ENCODE results near the gene ARFIP2. TPM values are rescaled to one million over a fixed set of nuclear protein-coding genes. Genes with fewer than 3 reads are reported as not detected.

The ARFIP2 gene
- total and polyA plus RNA-seq, 4 donors, result 16.2 to 42.0 (median 23.8) TPM

DNA sequence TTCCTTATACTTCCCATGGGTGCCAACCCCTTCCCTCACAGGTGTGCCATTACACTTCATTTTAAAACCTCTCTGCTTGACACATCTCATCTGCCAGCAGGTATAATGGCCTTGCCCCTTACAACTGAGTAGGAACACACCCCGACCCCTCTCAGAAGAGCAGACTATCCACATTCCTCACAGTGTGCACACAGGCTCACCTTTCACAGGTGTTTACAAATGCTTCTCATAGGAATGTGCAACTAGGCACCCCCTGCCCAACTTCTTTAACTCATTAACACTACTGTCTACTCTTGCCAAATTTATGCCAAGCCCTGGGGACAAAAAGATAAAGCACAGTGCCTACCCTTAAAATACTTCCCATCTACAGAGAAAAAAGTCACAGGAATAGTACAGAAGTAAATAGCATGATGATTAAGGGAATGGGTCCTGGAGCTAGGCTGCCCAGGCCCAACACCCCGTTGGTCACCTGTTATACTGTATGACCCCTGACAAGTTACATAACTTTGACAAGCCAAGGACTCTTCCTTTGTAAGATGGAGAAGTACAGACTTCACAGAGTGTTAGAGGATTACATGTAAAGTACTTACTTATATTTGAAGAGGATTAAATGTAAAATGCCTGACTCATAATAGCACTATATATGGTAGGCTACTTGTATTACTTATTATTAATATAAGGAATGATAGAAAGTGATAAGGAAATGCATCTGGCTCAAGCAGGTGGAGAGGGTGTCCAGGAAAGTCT is 22.6 kb downstream of the ARFIP2 start:
- Histone ChIP-seq H3K4me3 (ENCODE audit: low read depth in 1 of 3, low read length in 3 of 3) (no peak overlapping the region), H3K36me3 (ENCODE audit: control insufficient read depth in 4 of 4, insufficient read depth in 3 of 4, low read depth in 1 of 4, low read length in 3 of 4) (peaks cover 10 to 54% (median 19%) of the 10 kb centered on the region in 4 donors), H3K27ac (ENCODE audit: low read depth in 1 of 2, low read length in 2 of 2) (no peak overlapping the region), H3K9ac (ENCODE audit: low read depth in 1 of 2, low read length in 2 of 2) (no peak overlapping the region), H3K4me1 (ENCODE audit: control insufficient read depth in 4 of 4, insufficient read depth in 4 of 4, low read length in 3 of 4) (no peaks in the 10 kb centered on the region), H3K27me3 (ENCODE audit: control insufficient read depth in 4 of 4, insufficient read depth in 4 of 4, low read length in 3 of 4) (no peaks in the 10 kb centered on the region), H3K9me3 (ENCODE audit: control insufficient read depth in 4 of 4, low read length in 3 of 4) (no peaks in the 10 kb centered on the region)
- WGBS, result 88% methylated on average over 2 of the region's 2 CpGs
- no peak for DNase-seq (ENCODE audit: low spot score)
- TF ChIP-seq FOXA1 (IDR thresholded peaks at IDR 0.05) (no peak), YY1 (IDR thresholded peaks at IDR 0.05) (no peak), MAX (IDR thresholded peaks at IDR 0.05) (no peak), EGR1 (IDR thresholded peaks at IDR 0.05; ENCODE audit: low read depth in 2 of 2) (no peak), ZBTB33 (IDR thresholded peaks at IDR 0.05) (no peak), RAD21 (IDR thresholded peaks at IDR 0.05) (no peak), SP1 (IDR thresholded peaks at IDR 0.05) (no peak), RXRA (IDR thresholded peaks at IDR 0.05) (no peak)
- TF ChIP-seq, protein P1, sequence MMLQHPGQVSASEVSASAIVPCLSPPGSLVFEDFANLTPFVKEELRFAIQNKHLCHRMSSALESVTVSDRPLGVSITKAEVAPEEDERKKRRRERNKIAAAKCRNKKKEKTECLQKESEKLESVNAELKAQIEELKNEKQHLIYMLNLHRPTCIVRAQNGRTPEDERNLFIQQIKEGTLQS (IDR thresholded peaks at IDR 0.05), result no peak

- H3K4me3 ChIP-seq (ENCODE audit: low read depth in 1 of 3, low read length in 3 of 3), result no peak overlapping the region
- no peak for TF ChIP-seq CTCF (IDR thresholded peaks at IDR 0.05; ENCODE audit: low read depth, low read length, missing input control)
- 96% methylated on average over 26 of the region's 26 CpGs for WGBS
- no peaks in the 10 kb centered on the region for H3K9me3 ChIP-seq (ENCODE audit: control insufficient read depth in 4 of 4, low read length in 3 of 4)
- H3K4me1 ChIP-seq (ENCODE audit: control insufficient read depth in 4 of 4, insufficient read depth in 4 of 4, low read length in 3 of 4), result no peaks in the 10 kb centered on the region
- peaks cover 10 to 52% (median 18%) of the 10 kb centered on the region in 4 donors for H3K36me3 ChIP-seq (ENCODE audit: control insufficient read depth in 4 of 4, insufficient read depth in 3 of 4, low read depth in 1 of 4, low read length in 3 of 4)
- H3K9ac ChIP-seq (ENCODE audit: low read depth in 1 of 2, low read length in 2 of 2), result no peak overlapping the region
- no peaks in the 10 kb centered on the region for H3K27me3 ChIP-seq (ENCODE audit: control insufficient read depth in 4 of 4, insufficient read depth in 4 of 4, low read length in 3 of 4)
- no peak for DNase-seq (ENCODE audit: low spot score)
- H3K27ac ChIP-seq (ENCODE audit: low read depth in 1 of 2, low read length in 2 of 2), result no peak overlapping the region
Observed at GRCh38 chr11:6457581-6458320, 23.4 kb downstream of the ARFIP2 start.
